Hypothalamus (tissue), 51 donors: ENCODE results near the gene PHC2.

Source experiments
- DNase-seq, 51 donors: peaks; one replicate each; lab custom pipeline; 2025; lab: John Stamatoyannopoulos, UW

Gene PHC2

DNA sequence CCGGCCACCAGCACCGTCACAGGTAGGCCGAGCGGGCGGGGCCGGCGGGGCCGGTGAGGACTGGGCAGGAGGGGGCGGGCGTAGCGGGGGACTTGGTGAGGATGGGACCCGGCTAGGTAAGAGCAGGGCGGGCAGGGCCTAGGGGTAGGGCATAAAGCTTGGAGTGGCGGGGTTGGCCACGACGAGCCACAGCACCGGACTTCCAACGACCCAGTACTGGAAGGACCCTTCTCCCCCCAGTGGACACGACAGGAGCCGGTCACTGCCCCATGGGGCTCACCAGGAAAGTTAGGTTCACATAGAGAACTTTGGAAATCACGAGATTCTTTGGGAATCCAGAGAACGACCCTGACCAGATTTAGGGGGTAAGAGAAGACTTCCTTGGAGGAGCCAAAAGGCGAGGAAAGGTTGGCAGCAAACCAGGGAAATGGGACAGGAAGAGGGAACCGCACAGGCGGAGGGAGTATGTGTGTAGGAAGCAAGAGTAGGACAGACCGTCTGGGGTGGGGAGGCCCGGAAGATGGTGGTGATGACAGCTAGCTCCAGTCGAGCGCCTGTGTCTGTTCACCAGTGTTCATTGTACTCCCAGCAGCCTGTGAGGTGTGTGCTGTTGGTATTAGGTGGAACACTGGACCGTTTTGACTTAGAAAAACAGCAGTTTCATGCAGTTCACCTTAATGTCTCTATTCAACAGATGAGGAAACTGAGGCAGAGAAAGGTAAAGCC lies 154.2 kb downstream of the PHC2 start:
- DNase-seq: no peak

DNA sequence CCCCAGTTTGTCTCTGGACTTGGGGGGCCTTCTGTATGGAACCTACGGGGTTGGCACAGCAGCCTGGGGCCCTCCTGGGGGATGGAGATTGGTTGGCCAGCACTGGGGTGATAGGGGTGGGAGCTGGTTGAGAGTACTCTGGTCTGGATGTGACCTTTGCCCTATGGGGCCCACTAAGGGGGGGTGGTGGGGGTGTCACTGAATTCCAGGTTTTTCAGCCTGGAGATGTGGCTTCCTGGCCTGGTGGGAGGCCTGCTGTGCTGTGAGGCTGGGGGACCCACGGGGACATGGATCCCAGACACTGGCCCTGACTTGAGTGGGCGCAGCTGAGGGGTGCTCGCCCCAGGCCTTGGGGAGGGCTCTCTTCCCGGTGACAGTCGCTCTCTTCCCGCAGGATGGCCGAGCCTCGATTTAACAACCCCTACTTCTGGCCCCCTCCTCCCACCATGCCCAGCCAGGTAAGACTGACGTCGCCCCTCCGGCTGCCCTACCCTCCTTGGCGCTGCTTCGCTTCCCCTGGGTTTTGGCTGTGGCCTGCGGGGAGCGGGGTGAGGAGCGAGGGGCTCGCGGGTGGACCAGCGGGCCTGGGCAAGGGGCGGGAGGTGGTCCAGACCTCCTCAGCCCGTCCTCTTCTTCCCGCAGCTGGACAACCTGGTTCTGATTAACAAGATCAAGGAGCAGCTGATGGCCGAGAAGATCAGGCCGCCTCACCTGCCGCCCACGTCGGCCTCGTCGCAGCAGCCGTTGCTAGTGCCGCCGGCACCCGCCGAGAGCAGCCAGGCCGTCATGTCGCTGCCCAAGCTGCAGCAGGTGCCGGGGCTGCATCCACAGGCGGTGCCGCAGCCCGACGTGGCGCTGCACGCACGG lies 155.0 kb downstream of the PHC2 start:
- no peak for DNase-seq

DNA sequence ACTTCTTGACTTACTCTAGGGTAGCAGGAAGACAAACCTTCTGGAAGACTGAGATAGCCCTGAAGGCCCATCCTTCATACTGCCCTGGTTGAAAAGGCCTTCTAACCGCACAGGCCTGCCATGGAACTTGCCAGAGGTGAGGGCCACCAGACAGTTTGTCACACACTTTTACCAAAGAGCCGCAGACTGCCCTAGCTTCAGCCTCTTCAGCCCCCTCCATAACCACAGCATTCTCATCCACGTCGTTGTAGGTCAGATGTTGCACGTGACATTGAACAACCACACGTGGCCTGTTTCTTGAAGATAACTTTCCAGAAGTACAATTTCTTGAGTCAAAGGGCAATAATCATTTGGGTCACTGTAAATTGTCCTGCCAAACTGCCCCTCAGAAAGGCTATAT lies 155.7 kb downstream of the PHC2 start:
- DNase-seq: no peak

DNA sequence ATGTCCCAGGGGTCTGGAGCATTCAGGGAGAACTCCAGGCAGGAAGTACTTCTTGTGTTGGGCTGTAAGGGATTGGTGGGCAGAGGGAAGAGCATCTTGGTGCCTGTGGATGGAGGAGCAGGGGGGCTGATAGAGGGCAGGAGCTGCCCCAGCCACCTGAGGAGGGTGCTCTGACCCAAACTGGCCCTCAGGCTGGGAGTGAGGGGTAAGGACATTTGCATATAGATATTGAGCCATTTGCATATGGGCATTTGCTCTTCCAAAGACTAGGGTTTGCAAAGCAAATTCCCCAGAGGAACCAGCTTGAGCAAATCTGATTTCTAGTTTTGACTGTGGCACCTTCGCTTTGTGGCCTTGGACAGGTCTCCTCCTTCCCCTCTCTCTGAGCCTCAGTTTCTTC lies 156.4 kb downstream of the PHC2 start:
- no peak for DNase-seq

DNA sequence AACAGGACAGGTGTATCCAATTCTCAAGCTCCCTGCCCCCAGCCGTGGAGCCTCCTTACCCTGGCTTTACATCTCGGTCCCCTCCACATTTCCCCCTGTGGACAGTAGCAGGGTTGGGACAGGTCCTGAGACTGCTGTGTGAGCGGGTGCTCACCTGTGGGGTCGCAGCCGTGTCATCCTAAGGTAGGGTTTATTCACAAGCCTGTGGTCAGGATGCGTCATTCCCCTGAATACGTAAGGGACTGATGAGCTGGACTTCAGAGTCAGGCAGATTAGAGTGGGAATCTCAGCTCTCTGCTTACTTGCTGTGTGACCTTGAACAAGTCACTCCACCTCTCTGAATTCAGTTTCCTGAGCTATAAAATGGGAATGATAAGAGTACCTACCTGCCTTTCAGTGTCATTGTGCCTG lies 156.9 kb downstream of the PHC2 start:
- DNase-seq: no peak
